Stimulated activated CD8-positive, alpha-beta memory T cell treated with anti-CD3 and anti-CD28 coated beads, Interleukin-4, amount 100 ng/mL, for 48 hours (primary cell): ENCODE measurements around the gene GNAQ.
"Not testable (repeated sequence)": the region's sequence is repeated elsewhere in the genome, so short reads cannot be mapped to it uniquely, and the experiment has no call there.

ENCODE experiments used
- DNase-seq: peaks from one replicate; pipeline ENCODE4 v3.0.0-alpha.2; 2020

GNAQ gene

DNA sequence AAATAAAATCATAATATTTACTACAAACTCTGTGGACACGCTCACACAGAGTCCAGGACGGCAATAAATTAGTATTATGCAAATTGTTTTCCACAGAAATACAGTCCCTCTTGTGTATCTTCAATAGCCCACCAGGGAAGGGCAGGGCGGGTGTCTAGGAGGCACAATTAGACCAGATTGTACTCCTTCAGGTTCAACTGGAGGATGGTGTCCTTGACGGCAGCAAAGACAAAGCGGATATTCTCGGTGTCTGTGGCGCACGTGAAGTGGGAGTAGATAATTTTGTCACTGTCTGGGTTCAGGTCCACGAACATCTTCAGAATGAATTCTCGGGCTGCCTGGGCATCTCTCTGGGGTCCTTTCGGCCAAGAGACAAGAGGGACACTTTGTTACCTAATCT is 310.5 kb downstream of the GNAQ start:
- DNase-seq: not testable (repeated sequence)

DNA sequence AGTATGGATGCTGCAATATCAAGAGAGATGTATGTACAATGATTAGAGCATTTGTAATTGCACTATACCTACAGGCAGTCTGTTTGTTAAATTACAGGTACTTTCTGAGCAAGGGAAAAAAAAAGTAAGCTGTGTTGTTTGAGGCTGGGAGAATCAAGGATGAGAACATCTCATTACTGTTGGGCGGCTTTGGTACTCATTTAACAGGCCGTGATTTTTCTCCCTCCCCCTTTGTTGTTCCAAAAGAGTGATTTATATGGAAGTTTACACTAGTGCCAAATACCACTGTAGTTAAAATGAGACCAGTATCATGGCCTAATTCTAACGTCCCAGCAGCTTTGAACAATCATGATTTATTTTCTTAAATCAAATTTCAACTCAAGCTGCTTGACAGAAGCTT is 312.3 kb downstream of the GNAQ start:
- no peak for DNase-seq

DNA sequence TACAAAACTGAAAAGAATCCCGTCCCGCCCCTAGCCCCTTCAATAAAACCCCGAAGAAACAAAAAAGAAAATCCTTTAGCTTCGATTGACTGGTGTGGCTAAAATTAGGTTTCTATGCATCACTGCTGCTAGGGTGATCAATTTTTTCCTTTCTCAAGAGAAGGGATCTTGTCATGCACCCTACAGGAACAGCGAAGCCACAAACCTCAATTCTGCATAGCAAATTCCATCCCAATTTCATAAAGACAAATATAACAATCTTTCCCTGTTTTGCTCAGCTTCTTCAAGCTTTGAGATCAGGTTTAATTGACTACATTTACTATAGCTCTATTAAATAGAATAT is 313.3 kb downstream of the GNAQ start:
- not testable (repeated sequence) for DNase-seq

DNA sequence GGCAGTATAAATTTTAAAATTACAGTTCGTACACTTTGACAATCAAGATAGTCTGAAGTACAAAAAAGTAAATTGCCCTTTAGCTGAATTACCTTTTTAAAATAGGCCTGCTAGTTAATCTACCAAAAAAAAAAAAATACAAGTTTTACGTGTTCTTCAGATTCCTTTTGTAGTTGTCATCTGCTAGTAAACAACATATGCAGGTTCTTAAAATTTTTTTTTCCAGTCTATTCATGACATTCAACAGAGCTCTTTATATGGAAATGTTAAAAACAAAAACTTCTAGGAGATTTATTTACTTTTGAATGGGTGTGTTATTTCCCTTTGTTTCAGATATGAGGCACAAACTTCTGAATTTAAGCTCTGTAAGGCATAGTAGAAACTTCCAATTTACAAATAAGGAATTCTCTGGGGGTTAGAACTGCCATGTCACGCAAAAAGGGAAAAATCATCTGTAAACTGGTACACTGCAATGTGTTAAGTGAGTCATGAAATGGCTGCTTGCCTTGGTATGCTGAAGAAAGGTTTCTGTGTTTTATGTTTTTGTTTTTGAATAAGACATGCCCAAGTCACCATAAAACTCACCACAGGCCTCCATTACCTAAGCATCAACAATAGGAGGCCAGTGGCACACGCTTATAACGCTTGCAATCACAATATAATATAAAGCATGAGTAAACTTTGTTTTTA is 313.9 kb downstream of the GNAQ start:
- DNase-seq: not testable (repeated sequence)

DNA sequence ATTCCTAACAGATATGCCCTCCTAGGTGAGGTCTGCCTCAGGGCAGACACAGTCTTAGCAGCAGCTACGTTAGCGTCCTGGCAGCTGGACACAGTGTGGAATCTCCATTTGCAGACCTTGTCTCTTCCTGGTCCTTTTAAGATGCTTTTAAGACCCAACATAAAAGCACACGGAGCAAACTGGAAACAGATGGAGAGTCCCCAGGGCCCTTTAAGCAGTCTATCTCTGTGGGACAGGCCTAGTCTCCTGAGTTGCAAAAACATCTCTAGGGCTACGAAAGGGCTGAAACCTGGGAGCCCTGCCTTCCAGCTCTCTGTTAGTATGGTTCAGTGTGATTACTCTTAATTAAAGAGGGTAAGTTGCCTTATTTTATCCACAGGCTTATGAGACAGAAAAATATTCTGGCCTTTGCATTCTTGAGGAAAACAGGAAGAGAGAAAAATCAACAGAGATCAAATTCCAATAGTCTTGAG is 317.5 kb downstream of the GNAQ start:
- DNase-seq: no peak

DNA sequence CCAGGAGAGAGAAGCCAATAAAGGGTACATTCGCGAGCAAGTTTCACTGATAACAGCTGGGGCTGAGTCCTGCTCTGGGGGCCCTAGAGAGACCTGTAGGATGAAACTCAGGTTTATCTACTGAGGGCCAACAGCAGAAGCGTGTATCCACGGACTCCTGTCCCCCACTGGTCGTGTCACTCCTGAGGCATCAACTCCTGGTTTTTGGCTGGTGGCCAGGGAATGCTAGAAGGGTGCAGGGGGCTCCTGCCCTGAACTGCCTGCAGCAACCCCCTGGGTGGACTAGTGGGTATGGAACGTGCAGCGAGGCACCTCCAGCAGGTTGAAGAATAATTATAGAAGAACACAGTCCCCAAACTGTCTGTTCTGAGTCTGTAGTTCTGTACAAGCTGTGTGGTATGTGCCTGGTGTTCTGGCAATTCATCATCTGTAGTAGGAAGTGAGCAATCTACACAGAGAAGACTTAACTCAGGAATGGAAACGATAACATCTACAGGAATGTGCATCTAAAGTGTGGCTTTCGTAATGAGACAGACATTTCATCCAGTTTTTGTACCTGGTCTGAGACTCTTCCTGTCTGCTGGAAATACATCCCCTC is 319.0 kb downstream of the GNAQ start:
- no peak for DNase-seq

DNA sequence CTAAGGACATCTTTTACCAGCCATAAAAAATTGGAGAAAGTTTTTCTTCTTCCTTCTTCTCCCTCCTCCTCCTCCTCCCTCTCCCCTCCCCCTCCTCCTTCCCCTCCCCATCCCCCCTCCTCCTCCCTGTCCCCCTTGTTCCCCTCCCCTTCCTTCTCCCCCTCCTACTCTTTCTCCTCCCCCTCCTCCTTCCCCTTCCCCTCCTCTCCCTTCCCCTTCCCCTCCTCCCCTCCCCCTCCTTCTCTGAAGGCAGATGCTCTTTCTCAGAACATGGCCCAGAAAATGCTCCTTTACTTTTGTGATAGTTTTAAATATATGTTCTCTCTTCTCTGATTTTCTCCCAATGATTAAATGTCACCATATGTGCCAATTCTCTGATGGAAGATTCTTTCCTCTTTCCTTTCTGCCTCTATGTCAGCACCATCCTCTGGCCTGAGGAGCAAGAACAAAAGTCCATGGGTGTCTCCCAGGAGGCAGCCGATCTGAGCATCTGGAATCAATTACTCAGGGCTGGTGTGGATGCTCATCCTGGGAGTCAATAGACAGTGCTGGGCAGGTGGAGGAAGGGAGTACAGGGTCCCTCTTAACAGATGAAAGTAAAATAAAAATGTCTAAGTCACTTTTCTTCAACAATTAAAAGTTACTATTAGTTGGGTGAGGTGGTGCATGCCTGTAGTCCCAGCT is 320.5 kb downstream of the GNAQ start:
- DNase-seq: no peak

DNA sequence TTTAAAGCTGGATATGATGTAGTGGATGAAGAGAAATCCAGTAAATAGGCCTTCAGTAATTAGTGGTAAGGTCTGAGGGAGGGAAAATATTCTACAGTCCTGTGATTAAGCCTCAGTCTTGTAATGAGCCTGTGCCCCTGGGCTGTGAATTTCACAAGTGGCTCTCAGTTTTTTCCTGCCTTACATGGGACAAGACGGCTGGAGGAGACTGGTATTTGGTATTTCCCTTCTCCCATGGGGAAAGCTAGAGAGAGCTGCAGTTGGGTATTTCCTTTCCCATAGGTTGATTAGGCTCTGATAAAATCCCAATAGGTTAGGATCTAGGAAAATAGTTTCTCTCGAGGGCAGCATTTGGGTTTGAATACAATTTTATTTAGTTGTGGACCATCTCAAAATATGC is 321.3 kb downstream of the GNAQ start:
- no peak for DNase-seq

DNA sequence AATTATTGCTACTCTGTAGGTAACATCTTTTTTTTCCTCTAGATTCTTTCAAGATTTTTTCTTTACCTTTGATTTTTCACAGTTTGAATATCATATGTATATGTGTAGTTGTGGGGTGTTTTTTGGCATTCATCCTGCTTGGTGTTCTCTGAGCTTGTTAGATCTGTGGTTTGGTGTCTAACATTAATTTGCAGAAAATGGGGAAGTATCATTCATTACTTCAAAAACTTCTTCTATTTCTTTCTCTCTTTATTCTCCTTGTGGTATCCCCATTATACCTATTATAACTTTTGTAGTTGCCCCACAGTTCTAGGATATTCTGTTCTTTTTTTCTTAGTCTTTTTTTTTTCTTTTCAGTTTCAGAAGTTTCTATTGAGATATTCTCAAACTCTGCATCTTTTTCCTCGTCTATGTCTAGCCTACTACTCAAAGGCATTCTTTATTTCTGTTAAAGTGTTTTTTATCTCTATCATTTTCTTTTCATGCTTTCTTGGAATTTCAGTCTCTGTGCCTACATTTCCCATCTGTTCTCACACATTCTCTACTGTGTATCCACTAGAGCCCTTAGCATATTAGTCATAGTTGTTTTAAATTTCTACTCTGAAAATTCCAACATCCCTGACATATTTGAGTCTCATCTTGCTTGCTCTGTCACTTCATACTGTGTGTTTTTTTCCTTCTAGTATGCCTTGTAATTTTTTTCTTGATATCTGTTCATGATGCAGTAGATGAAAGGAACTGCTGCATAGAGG is 323.4 kb downstream of the GNAQ start:
- no peak for DNase-seq

DNA sequence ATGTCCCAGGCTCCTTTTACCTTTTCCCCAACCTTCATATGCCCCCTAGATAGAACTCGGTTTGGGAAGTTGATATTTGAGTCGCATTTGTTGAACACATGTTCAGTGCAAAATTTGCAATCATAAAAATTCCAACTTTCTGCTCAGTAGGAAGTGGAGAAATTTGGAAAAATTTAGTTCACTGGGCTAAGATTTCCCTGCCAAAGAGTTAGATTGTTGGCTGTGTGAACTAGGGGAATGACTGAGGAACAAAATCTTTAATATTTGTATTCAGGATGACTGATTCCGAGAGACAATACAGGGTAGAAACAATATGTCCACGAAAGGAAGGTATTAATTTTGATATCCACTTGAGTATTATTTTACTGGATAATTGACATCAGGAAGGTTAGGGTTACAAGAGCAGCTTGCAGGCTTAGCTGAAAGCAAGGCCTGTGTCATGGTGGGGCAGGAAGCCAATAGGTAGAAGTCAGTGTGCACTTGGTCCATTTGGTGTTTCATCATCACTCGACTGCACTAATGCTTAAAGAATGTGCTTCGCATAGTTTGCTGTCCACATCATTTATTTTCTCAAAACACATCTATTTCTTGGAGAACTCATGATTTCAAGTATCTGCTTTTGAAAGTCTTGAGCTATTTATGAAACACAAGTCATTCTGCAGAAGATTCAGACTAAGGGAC is 324.1 kb downstream of the GNAQ start:
- DNase-seq: no peak

DNA sequence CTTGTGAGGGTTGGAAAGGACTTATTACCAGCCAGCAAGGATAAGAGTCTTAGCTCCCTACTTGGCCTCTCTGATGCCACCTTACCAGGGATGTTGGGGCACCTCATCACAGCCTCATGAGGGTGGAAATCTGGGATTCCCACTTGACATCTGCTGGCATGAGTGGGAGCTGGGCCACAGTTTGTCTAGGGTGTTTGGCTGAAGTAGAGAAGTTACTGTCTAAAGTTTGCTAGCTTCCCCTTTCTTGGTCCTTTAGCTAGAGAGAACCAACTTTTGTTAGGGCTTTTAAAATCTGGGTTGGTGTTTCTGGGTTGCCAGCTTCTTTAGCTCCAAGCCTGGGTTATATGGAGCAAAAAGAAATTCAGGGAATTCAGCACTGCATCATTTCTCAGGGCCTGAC is 326.0 kb downstream of the GNAQ start:
- DNase-seq: no peak

DNA sequence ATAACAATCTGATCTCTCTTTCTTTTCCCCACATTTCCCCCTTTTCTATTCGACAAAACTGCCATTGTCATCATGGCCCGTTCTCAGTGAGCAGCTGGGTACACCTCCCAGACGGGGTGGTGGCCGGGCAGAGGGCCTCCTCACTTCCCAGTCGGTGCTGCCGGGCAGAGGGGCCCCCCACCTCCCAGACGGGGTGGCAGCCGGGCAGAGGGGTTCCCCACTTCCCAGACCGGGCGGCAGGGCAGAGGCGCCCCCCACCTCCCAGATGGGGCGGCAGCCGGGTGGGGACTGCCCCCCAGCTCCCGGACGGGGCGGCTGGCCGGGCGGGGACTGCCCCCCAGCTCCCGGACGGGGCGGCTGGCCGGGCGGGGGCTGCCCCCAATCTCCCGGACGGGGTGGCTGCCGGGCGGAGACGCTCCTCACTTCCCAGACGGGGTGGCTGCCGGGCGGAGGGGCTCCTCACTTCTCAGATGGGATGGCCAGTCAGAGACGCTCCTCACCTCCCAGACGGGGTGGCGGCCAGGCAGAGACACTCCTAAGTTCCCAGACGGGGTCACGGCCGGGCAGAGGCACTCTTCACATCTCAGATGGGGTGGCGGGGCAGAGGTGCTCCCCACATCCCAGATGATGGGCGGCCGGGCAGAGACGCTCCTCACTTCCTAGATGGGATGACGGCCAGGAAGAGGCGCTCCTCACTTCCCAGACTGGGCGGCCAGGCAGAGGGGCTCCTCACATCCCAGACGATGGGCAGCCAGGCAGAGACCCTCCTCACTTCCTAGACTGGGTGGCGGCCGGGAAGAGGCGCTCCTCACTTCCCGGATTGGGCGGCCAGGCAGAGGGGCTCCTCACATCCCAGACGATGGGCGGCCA is 328.9 kb downstream of the GNAQ start:
- not testable (repeated sequence) for DNase-seq

DNA sequence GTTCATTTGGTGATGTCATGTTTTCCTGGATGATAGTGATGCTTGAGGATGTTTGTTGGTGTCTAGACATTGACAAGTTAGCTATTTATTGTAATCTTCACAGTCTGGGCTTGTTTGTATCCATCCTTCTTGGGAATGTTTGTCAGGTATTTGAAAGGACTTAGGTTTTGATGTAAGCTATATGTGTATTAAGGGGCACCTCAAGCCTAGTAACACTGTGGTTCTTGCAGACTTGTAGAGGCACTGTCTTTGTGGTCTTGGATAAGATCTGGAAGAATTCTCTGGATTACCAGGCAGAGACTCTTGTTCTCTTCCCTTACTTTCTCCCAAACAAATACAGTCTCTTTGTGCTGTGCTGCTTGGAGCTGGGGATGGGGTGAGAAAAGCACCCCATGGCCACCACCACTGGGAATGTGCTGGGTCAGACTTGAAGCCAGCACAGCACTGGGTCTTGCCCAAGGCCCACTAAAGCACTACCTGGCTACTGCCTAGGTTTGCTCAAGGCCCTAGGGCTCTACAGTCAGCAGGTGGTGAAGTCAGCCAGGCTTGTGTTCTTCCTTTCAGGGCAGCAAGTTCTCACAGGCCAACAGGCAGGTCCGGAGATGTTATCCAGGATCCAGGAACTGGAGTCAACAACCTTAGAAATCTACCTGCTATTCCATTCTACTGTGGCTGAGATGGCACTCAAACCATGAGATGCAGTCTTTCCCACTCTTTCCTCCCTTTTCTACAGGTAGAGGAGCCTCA is 334.2 kb downstream of the GNAQ start:
- DNase-seq: no peak

DNA sequence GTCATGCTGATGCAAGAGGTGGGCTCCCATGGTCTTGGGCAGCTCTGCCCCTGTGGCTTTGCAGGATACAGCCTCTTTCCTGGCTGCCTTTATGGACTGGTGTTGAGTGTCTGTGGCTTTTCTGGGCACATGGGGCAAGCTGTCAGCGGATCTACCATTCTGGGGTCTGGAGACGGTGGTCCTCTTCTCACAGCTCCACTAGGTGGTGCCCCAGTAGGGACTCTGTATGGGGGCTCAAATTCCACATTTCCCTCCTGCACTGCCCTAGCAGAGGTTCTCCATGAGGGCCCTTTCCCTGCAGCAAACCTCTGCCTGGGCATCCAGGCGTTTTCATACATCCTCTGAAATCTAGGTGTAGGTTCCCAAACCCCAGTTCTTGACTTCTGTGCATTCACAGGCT is 340.9 kb downstream of the GNAQ start:
- DNase-seq: not testable (repeated sequence)

DNA sequence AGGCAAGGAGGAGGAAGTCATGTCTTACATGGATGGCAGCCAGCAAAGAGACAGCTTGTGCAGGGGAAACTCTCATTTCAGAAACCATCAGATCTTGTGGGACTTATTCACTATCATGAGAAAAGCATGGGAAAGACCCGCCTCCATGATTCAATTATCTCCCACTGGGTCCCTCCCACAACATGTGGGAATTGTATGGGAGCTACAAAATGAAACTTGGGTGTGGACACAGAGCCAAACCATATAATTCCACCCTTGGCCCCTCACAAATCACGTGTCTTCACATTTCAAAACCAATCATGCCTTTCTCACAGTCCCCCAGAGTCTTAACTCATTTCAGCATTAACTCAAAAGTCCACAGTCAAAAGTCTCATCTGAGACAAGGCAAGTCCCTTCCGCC is 341.5 kb downstream of the GNAQ start:
- not testable (repeated sequence) for DNase-seq

DNA sequence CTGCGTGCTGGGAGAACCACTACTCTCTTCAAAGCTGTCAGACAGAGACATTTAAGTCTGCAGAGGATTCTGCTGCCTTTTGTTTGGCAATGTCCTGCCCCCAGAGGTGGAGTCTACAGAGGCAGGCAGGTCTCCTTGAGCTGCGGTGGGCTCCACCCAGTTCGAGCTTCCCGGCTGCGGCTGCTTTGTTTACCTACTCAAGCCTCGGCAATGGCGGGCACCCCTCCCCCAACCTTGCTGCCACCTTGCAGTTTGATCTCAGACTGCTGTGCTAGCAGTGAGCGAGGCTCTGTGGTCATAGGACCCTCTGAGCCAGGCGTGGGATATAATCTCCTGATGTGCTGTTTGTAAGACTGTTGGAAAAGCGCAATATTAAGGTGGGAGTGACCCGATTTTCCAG is 343.9 kb downstream of the GNAQ start:
- DNase-seq: not testable (repeated sequence)

DNA sequence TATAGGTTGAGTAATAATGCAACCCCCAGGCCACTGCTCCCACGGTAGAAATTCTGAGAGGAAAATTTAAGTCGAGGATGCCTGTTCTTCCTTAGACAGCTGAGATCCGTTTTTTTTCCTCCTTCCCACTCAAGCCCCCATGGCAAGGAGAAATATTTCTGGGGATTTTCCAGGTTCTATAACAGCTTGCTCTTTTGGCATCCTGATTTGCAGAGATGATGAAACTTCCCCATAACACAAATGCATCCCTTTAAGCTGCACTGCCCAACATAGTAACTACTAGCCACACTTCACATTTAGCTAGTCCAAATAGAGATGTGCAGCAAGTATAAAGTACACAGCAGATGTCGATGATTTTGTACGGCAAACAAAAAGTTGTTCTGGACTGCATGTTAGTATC is 351.0 kb downstream of the GNAQ start:
- no peak for DNase-seq

DNA sequence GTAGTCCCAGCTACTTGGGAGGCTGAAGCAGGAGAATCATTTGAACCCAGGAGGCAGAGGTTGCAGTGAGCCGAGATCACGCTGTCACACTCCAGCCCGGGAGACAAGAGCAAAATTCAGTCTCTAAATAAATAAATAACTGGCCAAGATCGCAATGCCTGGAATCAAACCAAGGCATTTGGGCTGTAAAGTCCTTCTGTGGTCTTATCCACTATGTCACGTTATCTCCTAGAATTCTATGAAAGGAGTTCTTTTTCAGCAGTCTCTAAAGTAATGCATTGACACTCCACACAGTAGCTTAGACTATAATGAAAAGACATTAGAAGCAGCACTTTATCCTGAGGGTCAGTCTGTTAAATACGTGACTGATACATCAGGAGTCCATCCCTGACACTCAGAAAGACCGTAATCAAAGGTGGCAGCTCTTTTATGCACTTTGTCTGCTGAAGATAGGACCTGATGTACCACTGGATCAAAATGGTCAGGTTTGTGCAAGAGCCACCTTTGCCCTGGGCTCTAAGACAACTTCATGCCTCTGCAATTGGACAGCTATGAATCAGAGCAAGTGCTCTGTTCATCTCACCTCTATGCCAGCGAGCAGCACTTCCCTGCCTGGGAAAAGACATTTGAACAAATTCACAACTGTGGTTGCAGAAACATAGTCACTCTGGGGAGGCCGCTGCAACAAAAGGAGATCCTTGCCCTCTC is 351.8 kb downstream of the GNAQ start:
- DNase-seq: no peak

DNA sequence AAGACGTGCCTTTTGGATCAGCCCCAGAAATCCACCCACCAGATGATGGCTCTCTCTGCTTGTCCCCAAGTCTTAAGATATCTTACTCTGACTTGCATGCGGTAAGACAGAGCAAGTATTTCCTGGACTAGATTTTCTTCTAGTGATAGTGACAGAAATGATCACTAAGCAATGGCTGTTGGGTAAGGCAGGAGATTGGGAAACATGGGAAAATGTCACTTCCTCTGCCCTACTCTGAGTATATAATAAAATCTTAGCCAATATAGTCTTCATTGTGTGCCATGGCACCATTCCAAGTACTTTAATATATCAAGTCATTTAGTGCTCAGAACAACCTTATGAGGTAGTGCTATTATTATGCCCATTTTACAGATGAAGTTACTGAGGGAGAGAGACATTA is 352.5 kb downstream of the GNAQ start:
- DNase-seq: no peak

DNA sequence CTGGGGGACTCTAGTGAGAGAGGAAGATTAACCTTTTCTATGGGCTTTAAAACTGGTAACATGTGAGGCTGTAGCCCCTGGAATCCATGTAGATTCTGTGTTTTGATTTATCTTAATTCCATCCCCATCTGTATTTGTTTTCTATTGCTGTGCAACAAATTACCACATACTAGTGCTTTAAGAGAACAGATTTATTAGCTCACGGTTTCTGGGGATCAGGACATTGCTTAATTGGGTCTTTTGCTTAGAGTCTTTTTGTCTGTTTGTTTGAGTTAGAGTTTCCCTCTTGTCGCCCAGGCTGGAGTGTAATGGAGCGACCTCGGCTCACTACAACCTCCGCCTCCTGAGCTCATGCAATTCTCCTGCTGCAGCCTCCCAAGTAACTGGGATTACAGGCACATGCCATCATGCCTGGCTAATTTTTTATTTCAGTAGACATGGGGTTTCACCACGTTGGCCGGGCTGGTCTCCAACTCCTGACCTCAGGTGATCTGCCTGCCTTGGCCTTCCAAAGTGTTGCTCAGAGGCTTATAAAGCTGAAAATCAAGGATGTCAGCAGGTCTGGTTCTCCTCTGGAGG is 353.6 kb downstream of the GNAQ start:
- no peak for DNase-seq
